Gastroesophageal sphincter (tissue), 4 donors: ENCODE data around the gene SCRT2. TPM values are rescaled to one million over a fixed set of nuclear protein-coding genes. Genes with fewer than 3 reads are reported as not detected.

Experiments
- ATAC-seq: fragments of 150-250 bp; one replicate; pipeline ENCODE4 v1.9.1; 2016; ENCODE audit warnings: mild to moderate bottlenecking, moderate library complexity
- H3K27ac ChIP-seq, 4 donors: fragments of 200-600 bp; sonication (generic) in 3 of 4; 1 replicate in 3 of 4; 2 replicates in 1 of 4; pipeline ENCODE4 v1.5.1; 2016 to 2019
- H3K27me3 ChIP-seq: fragments of 200-600 bp; sonication (generic); one replicate; pipeline ENCODE4 v1.5.1; 2019
- H3K36me3 ChIP-seq, 2 donors: fragments of 200-600 bp; sonication (generic); one replicate each; pipeline ENCODE4 v1.5.1; 2019; ENCODE audit warnings: control low read depth in 1 of 2
- H3K4me1 ChIP-seq, 3 donors: fragments of 200-600 bp; sonication (generic); 1 replicate in 2 of 3; 2 replicates in 1 of 3; pipeline ENCODE4 v1.5.1; 2016 to 2019; ENCODE audit warnings: control low read depth in 2 of 3
- H3K4me3 ChIP-seq, 2 donors: fragments of 200-600 bp; sonication (generic); one replicate each; pipeline ENCODE4 v1.5.1; 2019; ENCODE audit warnings: mild to moderate bottlenecking in 1 of 2, moderate library complexity in 1 of 2
- H3K9me3 ChIP-seq, 3 donors: fragments of 200-600 bp; sonication (generic); one replicate each; pipeline ENCODE4 v1.5.1; 2017 to 2019; ENCODE audit warnings: control low read depth in 2 of 3
- EP300 ChIP-seq: sonication (generic); formaldehyde crosslinking; IDR thresholded peaks from one replicate; pipeline ENCODE4 v1.6.1; 2017; ENCODE audit warnings: antibody characterized with exemption, mild to moderate bottlenecking
- POLR2A ChIP-seq, 2 donors: fragments of 450-650 bp; IDR thresholded peaks; one replicate each; pipeline ENCODE4 v1.6.1; 2017; ENCODE audit warnings: antibody characterized with exemption in 2 of 2, mild to moderate bottlenecking in 2 of 2, moderate library complexity in 1 of 2
- POLR2AphosphoS5 ChIP-seq: sonication (generic); formaldehyde crosslinking; IDR thresholded peaks from one replicate; pipeline ENCODE4 v1.6.1; 2017; ENCODE audit warnings: antibody characterized with exemption
- WGBS, 2 donors: methylation state at CpG; one replicate each; pipeline ENCODE4 v1.1.5; 2018; ENCODE audit warnings: low coverage in 1 of 2; 5-methylcytosine and 5-hydroxymethylcytosine counted together
- total RNA-seq, 4 donors: library from RNA; depleted of rRNA; stranded (reverse); fragments of >200 nt; gene quantifications; one replicate each; pipeline ENCODE4 v1.1.0, GENCODE V29; 2016
- TF ChIP-seq, protein P1 (sequence below), 4 experiments: fragments of 200-600 bp in 2 of 4; fragments of 450-650 bp in 2 of 4; sonication (generic) in 1 of 4; IDR thresholded peaks; one replicate each; pipeline ENCODE4 v1.5.1; 2017 to 2019; ENCODE audit warnings: antibody characterized with exemption in 4 of 4, mild to moderate bottlenecking in 2 of 4, moderate library complexity in 2 of 4

Gene SCRT2
- total RNA-seq, 4 donors from 2014 or later, result not detected

DNA sequence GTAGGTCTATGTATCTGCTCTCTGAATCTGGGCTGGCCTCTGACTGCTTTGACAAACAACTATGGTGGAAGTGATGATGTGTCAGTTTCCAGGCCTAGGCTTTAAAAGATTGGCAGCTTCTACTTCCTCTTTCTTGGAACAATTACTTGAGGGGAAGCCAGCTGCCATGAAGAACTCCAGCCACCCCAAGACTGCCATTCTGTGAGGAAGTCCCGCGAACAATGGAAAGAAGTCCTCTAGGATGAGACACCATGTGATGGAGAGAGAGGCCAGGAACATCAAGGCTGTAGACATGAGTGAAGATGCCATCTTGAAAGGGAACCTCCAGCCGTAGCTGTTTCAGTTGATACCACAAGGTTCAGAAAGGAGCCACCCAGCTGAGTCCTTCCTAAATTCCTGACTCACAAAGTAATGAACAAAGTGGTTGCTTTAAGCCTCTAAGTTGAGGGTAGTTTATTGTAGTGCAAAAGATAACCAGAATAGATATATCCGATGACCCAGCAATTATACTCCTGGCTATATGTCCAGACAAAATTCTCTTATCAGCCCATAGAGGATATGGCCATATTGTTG is 50.2 kb downstream of the SCRT2 start:
- TF ChIP-seq, protein P1, sequence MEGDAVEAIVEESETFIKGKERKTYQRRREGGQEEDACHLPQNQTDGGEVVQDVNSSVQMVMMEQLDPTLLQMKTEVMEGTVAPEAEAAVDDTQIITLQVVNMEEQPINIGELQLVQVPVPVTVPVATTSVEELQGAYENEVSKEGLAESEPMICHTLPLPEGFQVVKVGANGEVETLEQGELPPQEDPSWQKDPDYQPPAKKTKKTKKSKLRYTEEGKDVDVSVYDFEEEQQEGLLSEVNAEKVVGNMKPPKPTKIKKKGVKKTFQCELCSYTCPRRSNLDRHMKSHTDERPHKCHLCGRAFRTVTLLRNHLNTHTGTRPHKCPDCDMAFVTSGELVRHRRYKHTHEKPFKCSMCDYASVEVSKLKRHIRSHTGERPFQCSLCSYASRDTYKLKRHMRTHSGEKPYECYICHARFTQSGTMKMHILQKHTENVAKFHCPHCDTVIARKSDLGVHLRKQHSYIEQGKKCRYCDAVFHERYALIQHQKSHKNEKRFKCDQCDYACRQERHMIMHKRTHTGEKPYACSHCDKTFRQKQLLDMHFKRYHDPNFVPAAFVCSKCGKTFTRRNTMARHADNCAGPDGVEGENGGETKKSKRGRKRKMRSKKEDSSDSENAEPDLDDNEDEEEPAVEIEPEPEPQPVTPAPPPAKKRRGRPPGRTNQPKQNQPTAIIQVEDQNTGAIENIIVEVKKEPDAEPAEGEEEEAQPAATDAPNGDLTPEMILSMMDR (IDR thresholded peaks at IDR 0.05), result no peak
- no peak for TF ChIP-seq EP300
- no peak for TF ChIP-seq POLR2A (IDR thresholded peaks at IDR 0.05)
- Histone ChIP-seq H3K27ac (no peak overlapping the region), H3K9me3 (peaks cover 0 to 9% (median 0%) of the 10 kb centered on the region in 3 donors), H3K4me3 (no peak overlapping the region), H3K36me3 (no peaks in the 10 kb centered on the region), H3K4me1 (no peaks in the 10 kb centered on the region), H3K27me3 (peaks cover 60% of the 10 kb centered on the region)
- WGBS, 2 donors, result 80 to 84% methylated on average over 1 to 3 of the region's 4 CpGs
- ATAC-seq, result no peak

DNA sequence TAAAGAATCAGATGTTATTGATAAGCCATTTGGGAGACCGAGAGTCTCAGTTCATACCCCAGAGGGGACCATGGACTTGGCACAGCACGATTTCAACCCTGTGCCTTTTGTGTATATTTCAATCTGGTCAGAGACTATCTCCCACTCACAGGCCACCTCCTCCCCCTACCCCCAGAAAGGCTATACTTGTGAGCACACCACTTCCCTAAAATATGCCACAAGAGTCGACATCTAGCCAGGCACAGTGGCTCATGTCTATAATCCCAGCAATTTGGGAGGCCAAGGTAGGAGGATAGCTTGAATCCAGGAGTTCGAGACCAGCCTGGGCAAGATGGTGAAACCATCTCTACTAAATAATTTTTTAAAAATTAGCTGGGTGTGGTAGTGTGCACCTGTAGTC is 51.9 kb downstream of the SCRT2 start:
- H3K9me3 ChIP-seq, result peaks cover 0 to 10% (median 0%) of the 10 kb centered on the region in 3 donors
- 63 to 67% methylated on average over 3 to 4 of the region's 4 CpGs for WGBS, 2 donors
- ATAC-seq, result no peak
- H3K27me3 ChIP-seq, result peaks cover 58% of the 10 kb centered on the region
- no peak overlapping the region for H3K27ac ChIP-seq
- TF ChIP-seq, protein P1 (IDR thresholded peaks at IDR 0.05), result no peak
- H3K36me3 ChIP-seq, result no peaks in the 10 kb centered on the region
- H3K4me3 ChIP-seq, result no peak overlapping the region
- H3K4me1 ChIP-seq, result no peaks in the 10 kb centered on the region

DNA sequence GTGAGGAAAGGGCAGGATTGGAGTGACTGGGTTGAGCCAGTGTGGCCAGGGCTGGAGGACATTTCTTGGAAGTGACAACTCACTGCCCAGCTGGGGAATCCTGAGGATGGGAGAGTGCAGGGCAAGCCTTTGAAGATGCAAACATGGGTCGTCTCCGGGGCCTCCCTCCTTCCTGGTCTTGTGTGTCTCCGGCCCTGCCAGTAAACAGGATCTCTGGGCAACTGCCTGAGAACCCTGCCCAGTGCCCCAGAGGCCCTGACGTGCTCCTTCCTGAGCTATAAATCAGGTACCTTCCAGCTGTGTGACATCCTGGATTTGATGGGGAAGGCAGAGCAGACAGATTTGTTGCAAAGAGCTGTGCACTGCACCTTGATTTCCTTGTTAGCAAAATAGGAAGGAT is 52.6 kb downstream of the SCRT2 start:
- TF ChIP-seq EP300, result no peak
- TF ChIP-seq POLR2A (IDR thresholded peaks at IDR 0.05), result no peak
- TF ChIP-seq, protein P1 (IDR thresholded peaks at IDR 0.05), result no peak
- TF ChIP-seq POLR2AphosphoS5, result no peak
- no peak overlapping the region for H3K27ac ChIP-seq
- H3K27me3 ChIP-seq, result peaks cover 60% of the 10 kb centered on the region
- WGBS, 2 donors, result 27% methylated on average over 2 of the region's 4 CpGs; no CpG with 5 or more reads in 1 of the 2 donors
- no peaks in the 10 kb centered on the region for H3K36me3 ChIP-seq
- no peak overlapping the region for H3K4me3 ChIP-seq
- H3K9me3 ChIP-seq, result peaks cover 0 to 17% (median 0%) of the 10 kb centered on the region in 3 donors
- no peaks in the 10 kb centered on the region for H3K4me1 ChIP-seq
- no peak for ATAC-seq

DNA sequence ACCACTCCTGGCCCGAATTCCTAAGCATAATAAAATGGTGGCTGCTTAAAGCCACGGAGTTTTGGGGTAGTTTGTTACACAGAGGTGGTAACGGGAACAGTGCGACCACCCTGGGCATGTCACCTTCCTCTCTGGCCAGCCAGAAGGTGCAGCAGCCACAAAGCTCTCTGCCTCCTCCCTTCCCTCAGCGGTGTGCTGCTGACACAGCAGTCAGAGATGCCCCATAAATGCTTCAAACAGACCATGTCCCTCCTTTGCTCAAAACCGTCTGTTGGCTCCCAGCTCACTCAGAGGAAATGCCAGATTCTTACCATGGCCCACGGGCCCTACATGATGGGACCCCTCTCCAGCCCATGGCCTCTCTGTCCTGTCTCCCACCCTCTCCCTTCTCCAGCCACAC is 53.4 kb downstream of the SCRT2 start:
- TF ChIP-seq EP300, result no peak
- TF ChIP-seq POLR2A (IDR thresholded peaks at IDR 0.05), result no peak
- TF ChIP-seq POLR2AphosphoS5, result no peak
- TF ChIP-seq, protein P1 (IDR thresholded peaks at IDR 0.05), result no peak
- Histone ChIP-seq H3K4me3 (no peak overlapping the region), H3K36me3 (no peaks in the 10 kb centered on the region), H3K27ac (no peak overlapping the region), H3K27me3 (peaks cover 68% of the 10 kb centered on the region), H3K4me1 (no peaks in the 10 kb centered on the region), H3K9me3 (peaks cover 0 to 25% (median 0%) of the 10 kb centered on the region in 3 donors)
- 53 to 100% methylated on average over 2 to 4 of the region's 7 CpGs for WGBS, 2 donors
- no peak for ATAC-seq

DNA sequence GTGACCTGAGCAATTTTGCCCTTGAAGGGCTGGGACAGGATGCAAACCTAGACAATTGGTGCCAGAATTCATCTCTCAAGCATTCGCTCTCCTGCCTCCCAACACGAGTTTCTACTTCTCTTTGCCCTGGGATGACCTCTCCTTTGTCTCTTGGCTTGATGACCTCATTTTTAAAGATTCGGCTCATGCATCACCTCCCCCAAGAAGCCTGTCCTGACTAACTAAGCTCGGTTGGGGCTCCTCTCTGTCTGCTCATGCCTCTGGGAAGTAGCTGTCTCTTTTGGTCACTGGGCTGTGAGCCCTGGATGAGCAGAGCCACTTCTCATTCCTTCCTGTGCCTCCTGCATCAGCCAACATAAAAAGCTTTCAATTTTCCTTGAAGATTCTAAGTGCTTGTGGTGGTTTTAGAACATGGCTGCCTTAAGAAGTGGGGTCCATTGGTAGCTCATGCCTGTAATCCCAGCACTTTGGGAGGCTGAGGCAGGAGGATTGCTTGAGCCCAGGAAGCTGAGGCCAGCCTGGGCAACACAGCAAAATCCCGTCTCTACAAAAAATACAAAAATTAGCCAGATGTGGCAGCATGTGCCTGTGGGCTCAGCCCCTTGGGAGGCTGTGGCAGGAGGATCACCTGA is 54.4 kb downstream of the SCRT2 start:
- no peak for TF ChIP-seq POLR2A (IDR thresholded peaks at IDR 0.05)
- TF ChIP-seq, protein P1 (IDR thresholded peaks at IDR 0.05), result no peak
- TF ChIP-seq EP300, result no peak
- TF ChIP-seq POLR2AphosphoS5, result no peak
- WGBS, 2 donors, result 24 to 46% methylated on average over 4 of the region's 5 CpGs

More for the DNA sequence above, 54.4 kb downstream of the SCRT2 start:
- Histone ChIP-seq H3K27me3 (peaks cover 78% of the 10 kb centered on the region), H3K36me3 (no peaks in the 10 kb centered on the region), H3K4me1 (no peaks in the 10 kb centered on the region), H3K4me3 (no peak overlapping the region), H3K27ac (no peak overlapping the region), H3K9me3 (peaks cover 0 to 26% (median 0%) of the 10 kb centered on the region in 3 donors)
- no peak for ATAC-seq
